CD4-positive, alpha-beta T cell treated with Interleukin-15 for 1 hour (primary cell): Measurements from ENCODE around the gene HMMR.
"Not testable (repeated sequence)": the region's sequence is repeated elsewhere in the genome, so short reads cannot be mapped to it uniquely, and the experiment has no call there.

Experiments
- DNase-seq: peaks from one replicate; pipeline ENCODE4 v3.0.0-alpha.2; 2020

The HMMR gene, protein sequence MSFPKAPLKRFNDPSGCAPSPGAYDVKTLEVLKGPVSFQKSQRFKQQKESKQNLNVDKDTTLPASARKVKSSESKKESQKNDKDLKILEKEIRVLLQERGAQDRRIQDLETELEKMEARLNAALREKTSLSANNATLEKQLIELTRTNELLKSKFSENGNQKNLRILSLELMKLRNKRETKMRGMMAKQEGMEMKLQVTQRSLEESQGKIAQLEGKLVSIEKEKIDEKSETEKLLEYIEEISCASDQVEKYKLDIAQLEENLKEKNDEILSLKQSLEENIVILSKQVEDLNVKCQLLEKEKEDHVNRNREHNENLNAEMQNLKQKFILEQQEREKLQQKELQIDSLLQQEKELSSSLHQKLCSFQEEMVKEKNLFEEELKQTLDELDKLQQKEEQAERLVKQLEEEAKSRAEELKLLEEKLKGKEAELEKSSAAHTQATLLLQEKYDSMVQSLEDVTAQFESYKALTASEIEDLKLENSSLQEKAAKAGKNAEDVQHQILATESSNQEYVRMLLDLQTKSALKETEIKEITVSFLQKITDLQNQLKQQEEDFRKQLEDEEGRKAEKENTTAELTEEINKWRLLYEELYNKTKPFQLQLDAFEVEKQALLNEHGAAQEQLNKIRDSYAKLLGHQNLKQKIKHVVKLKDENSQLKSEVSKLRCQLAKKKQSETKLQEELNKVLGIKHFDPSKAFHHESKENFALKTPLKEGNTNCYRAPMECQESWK

GRCh38 chr5:163460562-163461171 lies at the start of gene HMMR:
TSS of gene HMMR (plus strand) at chr5:163460632. CDS start at chr5:163460693, 61 bp downstream.
- no peak for DNase-seq

DNA sequence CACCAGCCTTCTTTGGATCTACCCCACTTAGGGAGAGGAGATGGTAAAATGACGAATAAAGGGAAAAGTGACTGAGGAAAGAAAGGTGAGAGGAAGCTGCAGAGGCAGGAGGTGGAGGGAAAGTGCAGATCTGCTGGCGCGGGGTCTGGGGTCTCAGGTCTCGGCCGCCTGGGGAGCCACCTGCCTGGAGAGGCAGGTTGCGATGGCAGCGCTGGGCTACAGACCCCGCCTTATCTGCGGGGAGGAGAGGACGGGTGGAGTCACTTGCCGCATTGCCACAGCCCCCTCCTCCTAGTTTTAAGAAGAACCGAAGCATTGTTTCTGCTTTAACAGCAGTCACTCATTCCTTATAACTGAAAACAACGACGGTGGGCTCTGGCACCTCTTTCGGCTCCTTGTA lies 44.8 kb upstream of the HMMR start:
- DNase-seq = not testable (repeated sequence)

GRCh38 chr5:163424836-163425235 lies 35.6 kb upstream of the HMMR start:
- DNase-seq = no peak

DNA sequence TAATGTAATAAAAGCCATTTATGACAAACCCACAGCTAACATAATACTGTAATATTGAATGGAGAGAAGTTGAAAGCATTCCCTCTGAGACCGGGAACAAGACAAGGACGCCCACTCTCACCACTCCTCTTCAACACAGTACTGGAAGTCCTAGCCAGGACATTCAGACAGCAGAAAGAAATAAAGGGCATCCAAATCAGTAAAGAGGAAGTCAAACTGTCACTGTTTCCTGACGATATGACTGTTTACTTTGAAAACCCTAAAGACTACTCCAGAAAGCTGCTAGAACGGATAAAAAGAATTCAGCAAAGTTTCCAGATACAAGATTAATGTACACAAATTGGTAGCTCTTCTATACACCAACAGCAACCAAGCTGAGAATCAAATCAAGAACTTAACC lies 34.3 kb upstream of the HMMR start:
- DNase-seq = not testable (repeated sequence)

DNA sequence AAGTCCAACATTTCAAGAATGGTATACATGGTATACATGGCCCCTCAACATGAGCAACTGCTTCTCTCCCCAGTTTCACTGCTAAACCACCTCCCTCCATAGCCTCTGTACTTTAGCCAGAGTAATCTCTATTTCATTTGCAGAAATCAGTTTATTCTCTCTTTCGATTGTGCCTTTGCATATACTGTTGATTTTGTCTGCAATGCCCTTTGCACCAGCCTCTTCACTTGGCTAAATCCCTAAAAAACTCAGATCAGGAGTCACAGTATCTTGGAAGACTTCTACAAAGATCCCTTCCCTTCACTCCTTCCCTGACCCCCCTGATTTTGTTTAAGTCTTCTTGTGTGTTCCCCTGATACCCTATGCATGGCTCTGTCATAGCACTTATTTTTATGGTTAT lies 27.9 kb upstream of the HMMR start:
- no peak for DNase-seq

DNA sequence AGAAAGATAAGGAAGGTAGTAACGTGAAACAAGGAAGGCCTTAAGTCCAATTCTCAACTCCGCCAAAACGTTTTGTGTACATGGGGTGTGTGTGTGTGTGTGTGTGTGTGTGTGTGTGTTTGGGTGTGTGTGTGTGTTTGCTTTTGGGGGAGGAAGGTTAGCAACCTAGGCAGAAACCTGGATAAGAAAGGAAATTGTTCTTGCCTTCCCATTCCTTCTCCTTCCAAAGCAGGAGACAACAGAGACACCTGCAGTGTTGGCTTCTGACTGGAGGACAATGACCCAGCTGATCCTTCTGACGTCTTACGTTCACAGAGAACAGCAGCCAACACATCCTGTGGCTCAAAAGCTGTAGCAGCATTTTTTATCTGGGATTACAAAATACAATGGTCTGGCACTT lies 27.2 kb upstream of the HMMR start:
- no peak for DNase-seq

- no peak for DNase-seq
Observed at GRCh38 chr5:163434401-163434866, 26.0 kb upstream of the HMMR start.

- DNase-seq = no peak
Observed at GRCh38 chr5:163436515-163436914, 23.9 kb upstream of the HMMR start.

GRCh38 chr5:163437011-163437308 lies 23.5 kb upstream of the HMMR start:
- DNase-seq = no peak

DNA sequence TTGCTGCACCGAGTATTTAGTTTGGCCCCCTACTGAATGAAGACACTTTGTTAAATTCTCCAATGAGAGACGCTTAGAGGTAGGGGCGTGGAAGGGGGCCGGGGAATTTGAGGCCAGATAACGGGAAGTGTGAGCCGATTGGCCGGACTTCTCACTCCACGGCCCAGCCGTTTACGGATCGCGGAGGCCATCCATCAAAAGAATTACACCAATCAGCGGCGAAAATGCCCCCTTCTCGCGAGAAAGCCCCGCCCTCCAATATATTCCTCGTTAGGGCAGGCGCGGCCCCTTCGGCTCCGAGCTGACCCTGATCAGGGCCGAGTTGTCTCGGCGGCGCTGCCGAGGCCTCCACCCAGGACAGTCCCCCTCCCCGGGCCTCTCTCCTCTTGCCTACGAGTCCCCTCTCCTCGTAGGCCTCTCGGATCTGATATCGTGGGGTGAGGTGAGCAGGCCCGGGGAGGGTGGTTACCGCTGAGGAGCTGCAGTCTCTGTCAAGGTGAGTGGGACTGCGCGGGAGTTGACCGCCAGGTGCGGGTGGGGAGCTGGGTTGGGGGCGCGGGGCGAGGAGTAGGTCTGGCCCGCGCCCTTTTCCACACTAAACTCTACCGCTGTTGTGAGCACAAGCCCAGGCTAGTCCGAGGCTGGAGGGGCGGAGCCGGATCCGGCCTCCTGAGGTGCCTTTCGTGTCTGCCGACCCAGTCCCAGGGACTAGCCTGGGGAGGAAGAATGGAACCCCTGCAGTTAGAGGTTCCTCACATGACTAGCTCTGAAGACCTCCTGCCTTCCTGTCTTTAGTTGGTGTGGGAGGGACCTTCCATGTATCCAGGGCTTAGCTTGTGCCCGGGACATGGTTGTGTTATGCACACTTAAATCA lies 22.9 kb upstream of the HMMR start, which contains the start of gene CCNG1:
Gene CCNG1 (plus strand): TSS at position 287 of the 874 bp plus-strand sequence. CDS start 1,662 bp downstream, outside the sequence.
- DNase-seq = peak; percentile 92

DNA sequence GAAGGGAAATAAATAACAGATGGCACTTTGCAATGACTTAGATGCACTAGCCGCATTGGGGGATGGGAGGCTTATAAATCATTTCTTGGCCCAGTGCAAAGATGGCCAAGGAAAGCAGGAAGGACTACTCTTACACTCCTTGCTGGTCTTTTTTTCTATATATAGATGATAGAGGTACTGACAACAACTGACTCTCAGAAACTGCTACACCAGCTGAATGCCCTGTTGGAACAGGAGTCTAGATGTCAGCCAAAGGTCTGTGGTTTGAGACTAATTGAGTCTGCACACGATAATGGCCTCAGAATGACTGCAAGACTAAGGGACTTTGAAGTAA lies 21.4 kb upstream of the HMMR start:
- no peak for DNase-seq

- DNase-seq = no peak
Observed at GRCh38 chr5:163440954-163441353, 19.5 kb upstream of the HMMR start.

DNA sequence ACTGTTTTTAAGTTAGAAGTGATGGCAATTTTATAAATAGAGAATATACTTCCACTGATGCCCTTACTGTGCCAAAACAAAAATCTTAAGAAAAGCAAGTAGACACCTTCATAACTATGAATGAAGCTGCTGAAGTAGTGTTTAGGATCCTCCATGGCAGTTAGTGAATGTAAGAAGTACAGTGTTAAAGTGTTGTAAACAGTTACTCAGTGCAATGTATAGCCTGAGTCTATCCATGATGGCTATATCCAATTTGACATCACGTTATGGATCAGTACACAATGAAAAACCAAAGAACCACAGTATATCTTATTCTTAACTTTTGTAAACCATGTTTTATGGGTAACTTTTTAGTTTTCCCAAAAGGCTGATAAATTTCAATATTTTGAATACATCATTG lies 15.9 kb upstream of the HMMR start:
- no peak for DNase-seq

GRCh38 chr5:163445345-163445744 lies 15.1 kb upstream of the HMMR start:
- no peak for DNase-seq

GRCh38 chr5:163447191-163447590 lies 13.2 kb upstream of the HMMR start:
- no peak for DNase-seq

GRCh38 chr5:163447875-163448274 lies 12.6 kb upstream of the HMMR start:
- DNase-seq = no peak

DNA sequence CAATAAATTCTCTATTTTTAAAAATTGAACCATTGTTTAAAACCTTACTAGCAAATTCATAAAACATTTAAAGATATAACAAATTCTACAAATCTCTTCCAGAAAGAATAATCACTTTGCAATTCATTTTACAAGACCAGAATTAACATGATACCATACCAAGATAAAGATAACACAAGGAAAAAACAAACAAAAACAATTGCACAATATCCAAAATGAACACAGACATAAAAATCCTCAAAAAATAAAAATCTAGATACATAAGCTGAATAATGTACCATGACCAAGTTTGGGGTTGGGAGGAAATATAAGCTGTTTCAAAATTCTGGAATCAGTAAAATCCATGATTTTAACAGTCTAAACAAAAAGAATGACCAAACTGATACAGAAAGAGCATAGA lies 11.9 kb upstream of the HMMR start:
- no peak for DNase-seq

GRCh38 chr5:163451489-163451888 lies 8.9 kb upstream of the HMMR start:
- no peak for DNase-seq

DNA sequence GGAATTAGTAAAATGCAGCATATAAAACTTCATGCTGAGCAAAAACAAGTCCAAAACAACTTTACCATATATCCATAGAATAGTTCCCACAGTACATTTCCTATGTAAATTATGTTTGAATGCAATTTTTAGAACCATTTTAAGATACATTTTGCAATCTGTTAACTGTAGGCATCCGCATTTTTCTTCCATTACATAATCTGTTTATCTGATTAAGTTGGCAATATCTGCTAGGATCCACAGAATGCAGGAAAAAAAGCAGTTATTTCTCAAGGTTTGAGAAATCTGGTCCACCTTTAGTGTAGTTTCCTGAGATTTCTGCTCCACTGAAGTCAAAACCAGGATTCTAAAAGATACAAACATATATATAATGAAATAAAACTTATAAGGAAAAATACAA lies 6.7 kb upstream of the HMMR start:
- no peak for DNase-seq

- not testable (repeated sequence) for DNase-seq
Observed at GRCh38 chr5:163455406-163455805, 5.0 kb upstream of the HMMR start.

GRCh38 chr5:163456029-163456589 lies 4.3 kb upstream of the HMMR start:
- DNase-seq = no peak

- DNase-seq = no peak
Observed at GRCh38 chr5:163456840-163457239, 3.6 kb upstream of the HMMR start.
